A549 (cell line): ENCODE data around the gene CELSR1. TPM values are rescaled to one million over a fixed set of nuclear protein-coding genes. Genes with fewer than 3 reads are reported as not detected.
A peak's percentile ranks its signal among the peaks of the same experiment; 100 is the strongest.

ENCODE experiments used
- ATAC-seq, 2 experiments: fragments of 200-7000 bp in 1 of 2; fragments of >200 bp in 1 of 2; cut with Nextera tagmentation in 1 of 2; cut with Tn5 transposase in 1 of 2; 3 replicates each; pipeline versions ENCODE4 v1.8.0 to v1.9.1; 2018 to 2020; ENCODE audit warnings: mild to moderate bottlenecking in 1 of 2, moderate library complexity in 1 of 2
- CTCF ChIA-PET: fragments of 300-600 bp; sonication (Branson Sonifier 250); formaldehyde crosslinking; extraction: SDS; loops from one replicate; lab custom pipeline; 2021; ENCODE audit warnings: antibody characterized with exemption, inconsistent platforms; lab: Yijun Ruan, JAX
- POLR2A ChIA-PET: fragments of 350-600 bp; formaldehyde crosslinking; extraction: SDS; loops from one replicate; lab custom pipeline; 2021; ENCODE audit warnings: antibody characterized with exemption, inconsistent platforms; lab: Yijun Ruan, JAX
- DNase-seq, 2 experiments: peaks; one replicate each; pipeline versions ENCODE4 v3.0.0 to v3.0.0-alpha.2; 2011 to 2016; ENCODE audit warnings: low read depth in 1 of 2, low spot score in 1 of 2
- FAIRE-seq: peaks from 2 replicates; lab custom pipeline; 2011; peaks lifted over from hg19 to GRCh38; lab: Jason Lieb, UNC
- H3K27ac ChIP-seq, 2 experiments: fragments of >200 bp; sonication (Bioruptor Twin); formaldehyde crosslinking; 3 replicates each; pipeline ENCODE4 v1.5.1; 2016 to 2017
- H3K4me1 ChIP-seq: fragments of >200 bp; sonication (Bioruptor Twin); formaldehyde crosslinking; 3 replicates; pipeline ENCODE4 v1.6.1; 2016
- H3K4me2 ChIP-seq: fragments of >200 bp; sonication (Bioruptor Twin); formaldehyde crosslinking; 3 replicates; pipeline ENCODE4 v1.6.1; 2016
- H3K4me3 ChIP-seq: fragments of >200 bp; sonication (Bioruptor Twin); formaldehyde crosslinking; 3 replicates; pipeline ENCODE4 v1.5.1; 2016
- H3K9me3 ChIP-seq: fragments of >200 bp; sonication (Bioruptor Twin); formaldehyde crosslinking; 3 replicates; pipeline ENCODE4 v1.6.1; 2016
- CBX2 ChIP-seq: fragments of 200-600 bp; sonication (generic); IDR thresholded peaks from 2 replicates; pipeline ENCODE4 v1.6.1; 2016; ENCODE audit warnings: low read depth, mild to moderate bottlenecking, borderline replicate concordance
- CBX8 ChIP-seq: fragments of 200-600 bp; sonication (generic); IDR thresholded peaks from 2 replicates; pipeline ENCODE4 v1.6.1; 2016
- CHD4 ChIP-seq: fragments of 200-600 bp; sonication (generic); IDR thresholded peaks from 2 replicates; pipeline ENCODE4 v1.6.1; 2016; ENCODE audit warnings: antibody characterized with exemption, mild to moderate bottlenecking, borderline replicate concordance
- CTCF ChIP-seq: fragments of >200 bp; sonication (Bioruptor Twin); formaldehyde crosslinking; IDR thresholded peaks from 3 replicates; pipeline ENCODE4 v1.5.1; 2016
- EHF ChIP-seq: fragments of 250-450 bp; sonication (Bioruptor Pico); IDR thresholded peaks from 2 replicates; pipeline ENCODE4 v1.5.0; 2020; ENCODE audit warnings: mild to moderate bottlenecking
- EP300 ChIP-seq, 2 experiments: fragments of >200 bp; sonication (Bioruptor Twin); formaldehyde crosslinking; IDR thresholded peaks; 2 replicates in 1 of 2; 3 replicates in 1 of 2; pipeline ENCODE4 v1.6.1; 2016 to 2017
- ESRRA ChIP-seq: fragments of 150-350 bp; IDR thresholded peaks from 2 replicates; pipeline ENCODE4 v1.6.1; 2014; ENCODE audit warnings: mild to moderate bottlenecking, low read length, borderline replicate concordance
- HMGXB4 ChIP-seq: fragments of 250-450 bp; sonication (Bioruptor Pico); IDR thresholded peaks from 2 replicates; pipeline ENCODE4 v1.5.0; 2021; ENCODE audit warnings: mild to moderate bottlenecking, moderate library complexity, borderline replicate concordance
- JUN ChIP-seq, 2 experiments: fragments of >200 bp; sonication (Bioruptor Twin); formaldehyde crosslinking; IDR thresholded peaks; 2 replicates in 1 of 2; 3 replicates in 1 of 2; pipeline ENCODE4 v1.6.1; 2016 to 2017
- KDM1A ChIP-seq: fragments of 200-600 bp; sonication (generic); IDR thresholded peaks from 2 replicates; pipeline ENCODE4 v1.6.1; 2016; ENCODE audit warnings: low read depth, mild to moderate bottlenecking
- MAZ ChIP-seq: fragments of 150-350 bp; IDR thresholded peaks from 2 replicates; pipeline ENCODE4 v1.6.1; 2014; ENCODE audit warnings: antibody characterized with exemption, low read depth, low read length, borderline replicate concordance
- RAD21 ChIP-seq, 2 experiments: fragments of >200 bp in 1 of 2; sonication (Bioruptor Twin) in 1 of 2; formaldehyde crosslinking in 1 of 2; IDR thresholded peaks in 1 of 2; conservative IDR thresholded peaks in 1 of 2; 2 replicates in 1 of 2; 3 replicates in 1 of 2; pipeline ENCODE4 v1.6.1; 2012 to 2018; ENCODE audit warnings: inconsistent platforms in 1 of 2
- REST ChIP-seq: fragments of 200-600 bp; sonication (generic); IDR thresholded peaks from 2 replicates; pipeline ENCODE4 v1.6.1; 2016; ENCODE audit warnings: antibody characterized with exemption, mild to moderate bottlenecking, moderate library complexity
- RFX5 ChIP-seq: fragments of 450-650 bp; IDR thresholded peaks from 2 replicates; pipeline ENCODE4 v1.7.1; 2014; ENCODE audit warnings: antibody characterized with exemption, mild to moderate bottlenecking, moderate library complexity
- RNF2 ChIP-seq: fragments of 200-600 bp; sonication (generic); IDR thresholded peaks from 2 replicates; pipeline ENCODE4 v1.6.1; 2016; ENCODE audit warnings: low read depth, mild to moderate bottlenecking, antibody characterized with exemption, moderate library complexity, borderline replicate concordance
- SMC3 ChIP-seq: fragments of >200 bp; sonication (Bioruptor Twin); formaldehyde crosslinking; IDR thresholded peaks from 3 replicates; pipeline ENCODE4 v1.6.1; 2018; ENCODE audit warnings: inconsistent platforms
- SREBF2 ChIP-seq: fragments of 450-650 bp; IDR thresholded peaks from 2 replicates; pipeline ENCODE4 v1.6.1; 2014; ENCODE audit warnings: mild to moderate bottlenecking, moderate library complexity
- TP53 ChIP-seq: fragments of 250-450 bp; sonication (Bioruptor Pico); IDR thresholded peaks from 2 replicates; pipeline ENCODE4 v1.5.0; 2021; ENCODE audit warnings: mild to moderate bottlenecking, moderate library complexity
- USF2 ChIP-seq: fragments of 450-650 bp; IDR thresholded peaks from 2 replicates; pipeline ENCODE4 v1.6.1; 2014; ENCODE audit warnings: antibody characterized with exemption
- ZC3H11A ChIP-seq: fragments of 450-650 bp; IDR thresholded peaks from 2 replicates; pipeline ENCODE4 v1.6.1; 2014; ENCODE audit warnings: antibody characterized with exemption, mild to moderate bottlenecking
- ZFP36 ChIP-seq: fragments of 450-650 bp; IDR thresholded peaks from 2 replicates; pipeline ENCODE4 v1.6.1; 2014; ENCODE audit warnings: borderline replicate concordance; ENCODE audit not compliant: partially characterized antibody
- ZNF302 ChIP-seq: fragments of 250-450 bp; sonication (Bioruptor Pico); IDR thresholded peaks from 2 replicates; pipeline ENCODE4 v1.9.0; 2021; ENCODE audit warnings: inconsistent platforms, mild to moderate bottlenecking, moderate library complexity
- WGBS: methylation state at CpG from one replicate; pipeline ENCODE4 v1.1.6; 2017; ENCODE audit errors: missing lambda C conversion rate; 5-methylcytosine and 5-hydroxymethylcytosine counted together
- polyA plus RNA-seq, 4 experiments: library from polyadenylated mRNA; depleted of rRNA in 3 of 4; stranded (reverse); fragments of >200 nt; fragmentation: RNase III in 1 of 4; extraction: RNeasy Plus Mini Kit Qiagen cat#74134 plus additional on column Dnase treatment in 1 of 4; gene quantifications; 2 replicates in 3 of 4; 3 replicates in 1 of 4; pipeline ENCODE4 v1.2.3, GENCODE V29; 2011 to 2017

CELSR1 gene
- polyA plus RNA-seq, 2 of the 4 experiments (the other 2 are of a cell fraction) = 15.3 to 31.8 TPM

GRCh38 chr22:46387748-46388147, 149.7 kb downstream of the CELSR1 start (continued):
- no peak for TF ChIP-seq REST
- no peak for TF ChIP-seq EHF (CRISPR knock-in tag)
- no peak for TF ChIP-seq TP53 (CRISPR knock-in tag)
- TF ChIP-seq, all 56 proteins: peak for 0

- CTCF ChIA-PET = interaction anchor here (0.7 to 3.1 kb wide), 4 partner anchors 19 to 212 kb away, joined by 3 to 11 read pairs (median 4); no protein-coding TSS in a partner anchor
- Histone ChIP-seq H3K4me3 (no peak overlapping the region), H3K27ac (no peak overlapping the region), H3K4me1 (peaks cover 4% of the 10 kb centered on the region), H3K9me3 (no peaks in the 10 kb centered on the region), H3K4me2 (no peak overlapping the region)
- WGBS = 94% methylated on average over 6 of the region's 27 CpGs
- DNase-seq = no peak
- peak; percentile 56 to 72; a peak in 3 of 6 replicates for ATAC-seq
- TF ChIP-seq ZC3H11A = no peak
- no peak for TF ChIP-seq USF2
- no peak for TF ChIP-seq CBX2
- TF ChIP-seq RFX5 = no peak
- TF ChIP-seq CTCF = no peak
- no peak for TF ChIP-seq CBX8
- no peak for TF ChIP-seq MAZ
- TF ChIP-seq SREBF2 = no peak
- TF ChIP-seq ZFP36 = no peak
- TF ChIP-seq KDM1A = no peak
- no peak for TF ChIP-seq EP300 (IDR thresholded peaks at IDR 0.05)
- TF ChIP-seq ZNF302 (CRISPR knock-in tag) = no peak
- TF ChIP-seq RNF2 = no peak
- no peak for TF ChIP-seq RAD21 (conservative IDR thresholded peaks at IDR 0.05 in 1 of 2, IDR thresholded peaks at IDR 0.05 in 1 of 2)
- no peak for TF ChIP-seq JUN (IDR thresholded peaks at IDR 0.05)
- no peak for TF ChIP-seq ESRRA
- TF ChIP-seq SMC3 = no peak
- TF ChIP-seq CHD4 = no peak
- TF ChIP-seq TP53 (CRISPR knock-in tag) = no peak
- no peak for TF ChIP-seq HMGXB4 (CRISPR knock-in tag)
- TF ChIP-seq, all 56 proteins: peak for 0
- POLR2A ChIA-PET = no interaction called here
- no peak for FAIRE-seq
Observed at GRCh38 chr22:46386312-46386711, 151.1 kb downstream of the CELSR1 start.
